GM23338 (cell line): ENCODE data around the gene NCDN.

ENCODE experiments used
- CTCF ChIP-seq, 2 experiments: fragments of 200-600 bp in 1 of 2; sonication (generic) in 1 of 2; conservative IDR thresholded peaks; 2 replicates each; pipeline versions ENCODE4 v1.5.1 to v1.6.1; 2016 to 2017; ENCODE audit warnings: antibody characterized with exemption in 2 of 2, low read depth in 2 of 2, mild to moderate bottlenecking in 2 of 2, moderate library complexity in 1 of 2
- ETS1 ChIP-seq: IDR thresholded peaks from 2 replicates; pipeline ENCODE4 v1.6.1; 2016; ENCODE audit warnings: antibody characterized with exemption
- EZH2 ChIP-seq: fragments of 200-600 bp; sonication (generic); IDR thresholded peaks from one replicate; pipeline ENCODE4 v1.8.0; 2017; ENCODE audit warnings: antibody characterized with exemption, mild to moderate bottlenecking, low read depth; ENCODE audit not compliant: unreplicated experiment
- EZH2phosphoT487 ChIP-seq: fragments of 200-600 bp; sonication (generic); IDR thresholded peaks from one replicate; pipeline ENCODE4 v1.8.1; 2018; ENCODE audit warnings: antibody characterized with exemption; ENCODE audit not compliant: unreplicated experiment
- JUNB ChIP-seq: IDR thresholded peaks from one replicate; pipeline ENCODE4 v1.6.1; 2016; ENCODE audit warnings: antibody characterized with exemption; ENCODE audit not compliant: unreplicated experiment
- NANOG ChIP-seq: IDR thresholded peaks from 2 replicates; pipeline ENCODE4 v1.6.1; 2016; ENCODE audit warnings: antibody characterized with exemption, borderline replicate concordance
- POLR2AphosphoS5 ChIP-seq: IDR thresholded peaks from 2 replicates; pipeline ENCODE4 v1.6.1; 2016; ENCODE audit warnings: antibody characterized with exemption, low read depth
- STAT1 ChIP-seq: IDR thresholded peaks from one replicate; pipeline ENCODE4 v1.6.1; 2016; ENCODE audit warnings: antibody characterized with exemption; ENCODE audit not compliant: unreplicated experiment
- TF ChIP-seq, protein P1 (sequence below): IDR thresholded peaks from one replicate; pipeline ENCODE4 v1.6.1; 2018; ENCODE audit warnings: antibody characterized with exemption; ENCODE audit not compliant: unreplicated experiment

GRCh38 chr1:35605071-35605866 is 47.7 kb downstream of the NCDN start:
- TF ChIP-seq EZH2, result no peak
- TF ChIP-seq CTCF (conservative IDR thresholded peaks at IDR 0.05; ENCODE audit: low read depth in 2 of 2), result no peak
- TF ChIP-seq, protein P1, sequence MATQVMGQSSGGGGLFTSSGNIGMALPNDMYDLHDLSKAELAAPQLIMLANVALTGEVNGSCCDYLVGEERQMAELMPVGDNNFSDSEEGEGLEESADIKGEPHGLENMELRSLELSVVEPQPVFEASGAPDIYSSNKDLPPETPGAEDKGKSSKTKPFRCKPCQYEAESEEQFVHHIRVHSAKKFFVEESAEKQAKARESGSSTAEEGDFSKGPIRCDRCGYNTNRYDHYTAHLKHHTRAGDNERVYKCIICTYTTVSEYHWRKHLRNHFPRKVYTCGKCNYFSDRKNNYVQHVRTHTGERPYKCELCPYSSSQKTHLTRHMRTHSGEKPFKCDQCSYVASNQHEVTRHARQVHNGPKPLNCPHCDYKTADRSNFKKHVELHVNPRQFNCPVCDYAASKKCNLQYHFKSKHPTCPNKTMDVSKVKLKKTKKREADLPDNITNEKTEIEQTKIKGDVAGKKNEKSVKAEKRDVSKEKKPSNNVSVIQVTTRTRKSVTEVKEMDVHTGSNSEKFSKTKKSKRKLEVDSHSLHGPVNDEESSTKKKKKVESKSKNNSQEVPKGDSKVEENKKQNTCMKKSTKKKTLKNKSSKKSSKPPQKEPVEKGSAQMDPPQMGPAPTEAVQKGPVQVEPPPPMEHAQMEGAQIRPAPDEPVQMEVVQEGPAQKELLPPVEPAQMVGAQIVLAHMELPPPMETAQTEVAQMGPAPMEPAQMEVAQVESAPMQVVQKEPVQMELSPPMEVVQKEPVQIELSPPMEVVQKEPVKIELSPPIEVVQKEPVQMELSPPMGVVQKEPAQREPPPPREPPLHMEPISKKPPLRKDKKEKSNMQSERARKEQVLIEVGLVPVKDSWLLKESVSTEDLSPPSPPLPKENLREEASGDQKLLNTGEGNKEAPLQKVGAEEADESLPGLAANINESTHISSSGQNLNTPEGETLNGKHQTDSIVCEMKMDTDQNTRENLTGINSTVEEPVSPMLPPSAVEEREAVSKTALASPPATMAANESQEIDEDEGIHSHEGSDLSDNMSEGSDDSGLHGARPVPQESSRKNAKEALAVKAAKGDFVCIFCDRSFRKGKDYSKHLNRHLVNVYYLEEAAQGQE, result no peak
- no peak for TF ChIP-seq POLR2AphosphoS5
- no peak for TF ChIP-seq STAT1
- TF ChIP-seq ETS1, result no peak
- no peak for TF ChIP-seq JUNB
- TF ChIP-seq EZH2phosphoT487, result no peak
- TF ChIP-seq NANOG, result no peak
